B cell (primary cell): ENCODE results near the gene TAF6. TPM values are rescaled to one million over a fixed set of nuclear protein-coding genes. Genes with fewer than 3 reads are reported as not detected.

Experiments
- polyA plus RNA-seq: library from polyadenylated mRNA; depleted of rRNA; stranded (reverse); fragments of >200 nt; gene quantifications from 2 replicates; pipeline ENCODE4 v1.2.3, GENCODE V29; 2012
- small RNA-seq: library from RNA; depleted of rRNA; stranded (forward); fragments of <200 nt; gene quantifications from one replicate; pipeline ENCODE3, GENCODE V24; 2012; ENCODE audit warnings: low replicate concordance, low read depth; ENCODE audit not compliant: insufficient read length
- total RNA-seq, 2 donors: library from RNA; stranded (reverse); fragments of 120-200 nt in 1 of 2; gene quantifications; 1 replicate in 1 of 2; 2 replicates in 1 of 2; pipeline versions ENCODE4 v1.2.3 to v1.2.4, GENCODE V29; 2013 to 2022

Gene TAF6
- total and polyA plus RNA-seq, 2 donors (not counting 1 experiment from before 2014, with no cell fraction given): 48.3 to 65.8 TPM

Small RNAs within 50 kb of the gene (small RNA-seq; reads per million reads assigned to genes)
- gene MIR106B (1,332 reads per million, percentile 98 among the genes with 10 or more reads in this experiment), gene MIR25 (1,945 reads per million, percentile 99 among the genes with 10 or more reads in this experiment), gene MIR93 (250 reads per million, percentile 96 among the genes with 10 or more reads in this experiment)

Other genes starting within 250 kb of the TAF6 start
- 1.2 and 1.3 TPM in 2 replicates for gene OR2AE1, start 242.3 kb downstream of the TAF6 start, total RNA-seq
- gene OR2AE1, start 242.3 kb downstream of the TAF6 start, polyA plus RNA-seq: 0.22 and 0.43 TPM in 2 replicates
- 56.7 and 58.1 TPM in 2 replicates for gene TRIM4, start 199.8 kb downstream of the TAF6 start, total RNA-seq
- 14.2 and 15.1 TPM in 2 replicates for gene TRIM4, start 199.8 kb downstream of the TAF6 start, polyA plus RNA-seq
- gene GJC3, start 189.7 kb downstream of the TAF6 start, total RNA-seq: not detected in 2 replicates
- gene GJC3, start 189.7 kb downstream of the TAF6 start, polyA plus RNA-seq: not detected in 2 replicates
- gene AZGP1, start 143.3 kb downstream of the TAF6 start, total RNA-seq: not detected in 2 replicates
- not detected in 2 replicates for gene AZGP1, start 143.3 kb downstream of the TAF6 start, polyA plus RNA-seq
- gene ZKSCAN1, start 103.8 kb downstream of the TAF6 start, total RNA-seq: 89.3 and 97.4 TPM in 2 replicates
- 12.9 and 14.0 TPM in 2 replicates for gene ZKSCAN1, start 103.8 kb downstream of the TAF6 start, polyA plus RNA-seq
- gene ZSCAN21, start 69.6 kb downstream of the TAF6 start, total RNA-seq: 12.9 and 13.2 TPM in 2 replicates
- gene ZSCAN21, start 69.6 kb downstream of the TAF6 start, polyA plus RNA-seq: 6.7 and 8.3 TPM in 2 replicates
- 44.8 and 48.5 TPM in 2 replicates for gene ZNF3, start 37.6 kb downstream of the TAF6 start, total RNA-seq
- 19.2 and 21.5 TPM in 2 replicates for gene ZNF3, start 37.6 kb downstream of the TAF6 start, polyA plus RNA-seq
- gene COPS6, start 30.4 kb downstream of the TAF6 start, total RNA-seq: 75.1 and 79.6 TPM in 2 replicates
- 68.6 and 76.5 TPM in 2 replicates for gene COPS6, start 30.4 kb downstream of the TAF6 start, polyA plus RNA-seq
- gene MCM7, start 18.0 kb downstream of the TAF6 start, total RNA-seq: 147 and 154 TPM in 2 replicates
- 171 and 190 TPM in 2 replicates for gene MCM7, start 18.0 kb downstream of the TAF6 start, polyA plus RNA-seq
- 17.6 and 18.3 TPM in 2 replicates for gene AP4M1, start 17.7 kb downstream of the TAF6 start, total RNA-seq
- 7.7 and 9.0 TPM in 2 replicates for gene AP4M1, start 17.7 kb downstream of the TAF6 start, polyA plus RNA-seq
- gene CNPY4, start 276 bp upstream of the TAF6 start, total RNA-seq: 13.9 and 16.8 TPM in 2 replicates
- gene CNPY4, start 276 bp upstream of the TAF6 start, polyA plus RNA-seq: 8.0 and 9.0 TPM in 2 replicates
- gene MBLAC1, start 7.6 kb upstream of the TAF6 start, total RNA-seq: 4.5 TPM in 2 replicates
- 1.4 and 1.6 TPM in 2 replicates for gene MBLAC1, start 7.6 kb upstream of the TAF6 start, polyA plus RNA-seq
- gene LAMTOR4, start 29.6 kb upstream of the TAF6 start, total RNA-seq: 214 TPM in 2 replicates
- 393 and 448 TPM in 2 replicates for gene LAMTOR4, start 29.6 kb upstream of the TAF6 start, polyA plus RNA-seq
- 71.2 and 75.8 TPM in 2 replicates for gene TRAPPC14, start 39.4 kb upstream of the TAF6 start, total RNA-seq
- gene TRAPPC14, start 39.4 kb upstream of the TAF6 start, polyA plus RNA-seq: 55.3 and 64.8 TPM in 2 replicates
- gene GAL3ST4, start 49.3 kb upstream of the TAF6 start, total RNA-seq: 0.44 and 0.74 TPM in 2 replicates
- gene GAL3ST4, start 49.3 kb upstream of the TAF6 start, polyA plus RNA-seq: 1.1 and 3.0 TPM in 2 replicates
- 4.1 and 6.1 TPM in 2 replicates for gene GPC2, start 58.0 kb upstream of the TAF6 start, total RNA-seq
- gene GPC2, start 58.0 kb upstream of the TAF6 start, polyA plus RNA-seq: 3.9 and 7.7 TPM in 2 replicates
- gene STAG3, start 58.6 kb upstream of the TAF6 start, total RNA-seq: 22.0 and 24.8 TPM in 2 replicates
- 10.8 and 33.4 TPM in 2 replicates for gene STAG3, start 58.6 kb upstream of the TAF6 start, polyA plus RNA-seq
- 51.2 and 51.4 TPM in 2 replicates for gene PVRIG, start 100.6 kb upstream of the TAF6 start, total RNA-seq
- gene PVRIG, start 100.6 kb upstream of the TAF6 start, polyA plus RNA-seq: 6.7 and 16.2 TPM in 2 replicates
- gene SPDYE3, start 188.3 kb upstream of the TAF6 start, total RNA-seq: not detected in 2 replicates
- gene SPDYE3, start 188.3 kb upstream of the TAF6 start, polyA plus RNA-seq: not detected in 2 replicates
- 162 and 174 TPM in 2 replicates for gene PILRB, start 238.8 kb upstream of the TAF6 start, total RNA-seq
- 304 and 391 TPM in 2 replicates for gene PILRB, start 238.8 kb upstream of the TAF6 start, polyA plus RNA-seq